HG02759 (cell line): ENCODE results near the gene SMIM15.
A peak's percentile ranks its signal among the peaks of the same experiment; 100 is the strongest.

Source experiments
- ATAC-seq: cut with Tn5 transposase; IDR thresholded peaks from one replicate; pipeline ENCODE4 v1.9.1; 2021; ENCODE audit warnings: mild to moderate bottlenecking, moderate library complexity; ENCODE audit not compliant: unreplicated experiment

Gene SMIM15

GRCh38 chr5:61160497-61160896, 1.8 kb downstream of the SMIM15 start:
- no peak for ATAC-seq

GRCh38 chr5:61159836-61160235, 2.4 kb downstream of the SMIM15 start:
- no peak for ATAC-seq

GRCh38 chr5:61159070-61159469, 3.2 kb downstream of the SMIM15 start:
- no peak for ATAC-seq

- no peak for ATAC-seq
These were observed 10.4 kb downstream of the SMIM15 start for GRCh38 chr5:61151893-61152292.

GRCh38 chr5:61148515-61148914, 13.8 kb downstream of the SMIM15 start:
- ATAC-seq, result no peak

- no peak for ATAC-seq
These were observed 19.5 kb downstream of the SMIM15 start for GRCh38 chr5:61142811-61143210.

GRCh38 chr5:61142391-61142790, 19.9 kb downstream of the SMIM15 start:
- ATAC-seq, result no peak

GRCh38 chr5:61141801-61142200, 20.5 kb downstream of the SMIM15 start:
- ATAC-seq, result no peak

- no peak for ATAC-seq
These were observed 22.3 kb downstream of the SMIM15 start for GRCh38 chr5:61139931-61140330.

- peak; percentile 45 for ATAC-seq
These were observed 23.0 kb downstream of the SMIM15 start for GRCh38 chr5:61139094-61139873.

- ATAC-seq, result no peak
These were observed 24.4 kb downstream of the SMIM15 start for GRCh38 chr5:61137835-61138234.

GRCh38 chr5:61132559-61132958, 29.7 kb downstream of the SMIM15 start:
- ATAC-seq, result no peak

- ATAC-seq, result no peak
These were observed 32.0 kb downstream of the SMIM15 start for GRCh38 chr5:61130289-61130688.

- no peak for ATAC-seq
These were observed 39.1 kb downstream of the SMIM15 start for GRCh38 chr5:61123145-61123544.

GRCh38 chr5:61120534-61120933, 41.7 kb downstream of the SMIM15 start:
- no peak for ATAC-seq

GRCh38 chr5:61119066-61119465, 43.2 kb downstream of the SMIM15 start:
- no peak for ATAC-seq

- no peak for ATAC-seq
These were observed 46.3 kb downstream of the SMIM15 start for GRCh38 chr5:61115968-61116367.

- no peak for ATAC-seq
These were observed 47.8 kb downstream of the SMIM15 start for GRCh38 chr5:61114441-61114840.
